ENCODE measurements around the gene SORCS2. TPM values are rescaled to one million over a fixed set of nuclear protein-coding genes. Genes with fewer than 3 reads are reported as not detected.

SORCS2 gene
- total and polyA plus RNA-seq, 2 of the 4 experiments (the other 2 are of a cell fraction) = 0.36 to 0.62 TPM

GRCh38 chr4:7180938-7181337 lies 11.4 kb upstream of the SORCS2 start:
- DNase-seq = no peak
- Histone ChIP-seq H3K9ac (ENCODE audit: low read depth, low read length) (no peak overlapping the region), H2BK120ac (ENCODE audit: low read depth, low read length) (no peak overlapping the region), H3K4me1 (ENCODE audit: control insufficient read depth, insufficient read depth, low read length) (no peaks in the 10 kb centered on the region), H3K23ac (ENCODE audit: low read depth, low read length) (no peak overlapping the region), H3K36me3 (ENCODE audit: control insufficient read depth, insufficient read depth, low read length) (no peaks in the 10 kb centered on the region), H3K9me1 (ENCODE audit: insufficient read depth, low read length) (no peaks in the 10 kb centered on the region), H2BK5ac (ENCODE audit: low read depth, low read length, poor library complexity, severe bottlenecking) (no peak overlapping the region), H4K91ac (ENCODE audit: insufficient read depth, low read depth, low read length) (no peak overlapping the region), H2AK9ac (replicated peaks; ENCODE audit: low read depth, low read length, poor library complexity) (no peak overlapping the region), H3K18ac (ENCODE audit: low read depth, low read length) (no peak overlapping the region), H3K14ac (replicated peaks; ENCODE audit: low read depth, low read length) (no peak overlapping the region), H3K27me3 (ENCODE audit: control insufficient read depth, insufficient read depth, low read length) (peaks cover 17% of the 10 kb centered on the region), H4K5ac (ENCODE audit: low read depth, low read length) (no peak overlapping the region), H2AFZ (replicated peaks; ENCODE audit: low read length, poor library complexity) (no peak overlapping the region), H3K4me3 (ENCODE audit: insufficient read depth, low read depth, low read length) (no peak overlapping the region), H3K27ac (ENCODE audit: insufficient read depth, low read length) (no peak overlapping the region), H2BK15ac (ENCODE audit: low read depth, low read length) (no peak overlapping the region), H3K79me1 (ENCODE audit: low read depth in 1 of 2, low read length in 2 of 2) (no peaks in the 10 kb centered on the region), H4K8ac (ENCODE audit: low read depth in 2 of 2, low read length in 2 of 2) (no peak overlapping the region), H3K56ac (ENCODE audit: extremely low read depth, insufficient read depth, low read length) (no peak overlapping the region), H3K4ac (ENCODE audit: low read depth, low read length) (no peak overlapping the region), H2AK5ac (ENCODE audit: low read depth, low read length) (no peak overlapping the region), H2BK20ac (ENCODE audit: low read depth, low read length) (no peak overlapping the region), H3K4me2 (ENCODE audit: low read depth, low read length) (no peak overlapping the region), H3K9me3 (ENCODE audit: control insufficient read depth, insufficient read depth, low read length) (peaks cover 7% of the 10 kb centered on the region), H4K20me1 (ENCODE audit: insufficient read depth, low read length) (no peaks in the 10 kb centered on the region)
- ChIA-PET CTCF (no interaction called here), POLR2A (ENCODE audit: unreplicated experiment) (no interaction called here)
- dilution Hi-C loops (cut with HindIII; ENCODE audit: low sequenced_read_pairs, unreplicated experiment) (no loop called here), in situ Hi-C loops (cut with MboI; ENCODE audit: low sequenced_read_pairs) (no loop called here), intact Hi-C loops (cut with micrococcal nuclease) (no loop called here)
- TF ChIP-seq FOS (IDR thresholded peaks at IDR 0.05; ENCODE audit: low read depth, low read length) (no peak), NFE2L2 (IDR thresholded peaks at IDR 0.05; ENCODE audit: low read depth, low read length) (no peak), USF2 (IDR thresholded peaks at IDR 0.05; ENCODE audit: low read depth, low read length) (no peak), SMC3 (IDR thresholded peaks at IDR 0.05; ENCODE audit: low read depth, low read length) (no peak), MAFK (IDR thresholded peaks at IDR 0.05; ENCODE audit: low read depth, low read length) (no peak), RCOR1 (IDR thresholded peaks at IDR 0.05; ENCODE audit: insufficient replicate concordance, low read length) (no peak), MXI1 (IDR thresholded peaks at IDR 0.05; ENCODE audit: borderline replicate concordance, low read depth, low read length) (no peak), CHD1 (IDR thresholded peaks at IDR 0.05; ENCODE audit: low read depth, low read length) (no peak), RFX5 (IDR thresholded peaks at IDR 0.05; ENCODE audit: low read depth, low read length) (no peak), RAD21 (IDR thresholded peaks at IDR 0.05; ENCODE audit: low read length) (no peak), BHLHE40 (IDR thresholded peaks at IDR 0.05; ENCODE audit: low read depth, low read length) (no peak), CEBPB (IDR thresholded peaks at IDR 0.05; ENCODE audit: low read depth, low read length) (no peak), CTCF (conservative IDR thresholded peaks at IDR 0.05; ENCODE audit: low read depth, low read length) (no peak), MAZ (IDR thresholded peaks at IDR 0.05; ENCODE audit: borderline replicate concordance, low read depth, low read length) (no peak), POLR2A (IDR thresholded peaks at IDR 0.05; ENCODE audit: low read depth, low read length) (no peak)
- TF ChIP-seq, protein P1, sequence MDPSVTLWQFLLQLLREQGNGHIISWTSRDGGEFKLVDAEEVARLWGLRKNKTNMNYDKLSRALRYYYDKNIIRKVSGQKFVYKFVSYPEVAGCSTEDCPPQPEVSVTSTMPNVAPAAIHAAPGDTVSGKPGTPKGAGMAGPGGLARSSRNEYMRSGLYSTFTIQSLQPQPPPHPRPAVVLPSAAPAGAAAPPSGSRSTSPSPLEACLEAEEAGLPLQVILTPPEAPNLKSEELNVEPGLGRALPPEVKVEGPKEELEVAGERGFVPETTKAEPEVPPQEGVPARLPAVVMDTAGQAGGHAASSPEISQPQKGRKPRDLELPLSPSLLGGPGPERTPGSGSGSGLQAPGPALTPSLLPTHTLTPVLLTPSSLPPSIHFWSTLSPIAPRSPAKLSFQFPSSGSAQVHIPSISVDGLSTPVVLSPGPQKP (IDR thresholded peaks at IDR 0.05; ENCODE audit: borderline replicate concordance, low read depth, low read length) = no peak
- WGBS, 2 experiments (ENCODE audit: extremely low coverage in 2 of 2, insufficient read length in 1 of 2) = 0% methylated on average over 1 of the region's 4 CpGs; no CpG with 5 or more reads in 1 of the 2 experiments
- no peak for ATAC-seq (ENCODE audit: low read depth)
- no TSS peak for BruUV-seq (replicated peaks)
